ENCODE measurements around the gene ABTB2. TPM values are rescaled to one million over a fixed set of nuclear protein-coding genes. Genes with fewer than 3 reads are reported as not detected.

The ABTB2 gene
- total and polyA plus RNA-seq, 2 donors (not counting 1 experiment from before 2014, with no cell fraction given) = 1.0 to 5.8 TPM

DNA sequence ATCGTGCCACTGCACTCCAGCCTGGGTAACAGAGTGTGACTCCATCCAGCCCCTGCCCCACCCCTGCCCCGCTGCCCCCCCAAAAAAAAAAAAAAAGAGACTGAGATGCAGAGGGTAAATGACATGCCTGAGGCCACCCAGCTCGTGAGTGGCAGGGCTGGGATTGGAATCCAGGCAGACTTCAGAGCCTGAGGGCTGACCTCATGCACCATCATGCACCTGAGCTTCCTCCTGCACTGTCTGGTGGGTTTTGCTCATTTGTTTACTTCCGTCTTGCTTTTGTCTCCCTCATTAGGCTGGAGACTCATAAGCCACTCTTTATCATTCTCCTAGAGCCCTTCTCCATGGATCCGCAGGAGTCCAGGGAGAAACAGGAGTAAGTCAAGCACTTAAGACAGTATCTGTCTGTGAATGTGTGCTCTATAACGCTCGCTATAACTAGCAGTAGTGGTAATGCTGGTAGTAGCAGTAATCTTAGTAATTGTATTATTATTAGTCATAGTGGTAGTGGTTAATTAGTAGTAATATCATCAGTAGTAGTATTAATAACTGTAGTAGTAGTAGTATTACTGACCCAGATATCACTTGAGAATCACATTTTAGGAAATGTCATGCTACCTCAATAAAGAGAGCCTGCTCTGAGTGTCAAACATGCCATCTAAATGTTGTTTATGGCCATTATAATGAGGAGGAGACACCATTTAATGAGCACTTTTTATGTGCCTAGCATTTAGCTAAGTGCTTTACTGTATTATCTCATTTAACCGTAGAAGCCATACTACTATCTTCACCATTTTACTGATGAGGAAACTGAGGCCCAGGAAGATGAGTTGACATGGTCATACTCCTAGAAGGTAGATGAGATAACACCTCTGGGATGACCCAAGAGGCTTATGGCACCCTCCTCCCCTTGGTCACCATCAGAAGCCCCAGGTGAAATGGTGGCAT, 167.3 kb downstream of the ABTB2 start:
- Histone ChIP-seq H3K9me3 (ENCODE audit: control insufficient read depth, insufficient read depth, low read depth, low read length) (no peaks in the 10 kb centered on the region), H3K4me1 (ENCODE audit: control insufficient read depth, extremely low read depth, insufficient read depth, low read length) (peaks cover 22% of the 10 kb centered on the region), H3K27me3 (ENCODE audit: control insufficient read depth, insufficient read depth, low read length) (no peaks in the 10 kb centered on the region), H3K4me2 (ENCODE audit: extremely low read depth, insufficient read depth, low read length) (no peak overlapping the region), H3K79me2 (ENCODE audit: control insufficient read depth, insufficient read depth, low read length) (no peaks in the 10 kb centered on the region), H4K20me1 (ENCODE audit: control insufficient read depth, extremely low read depth, insufficient read depth, low read length) (no peaks in the 10 kb centered on the region), H3K9ac (ENCODE audit: insufficient read depth, low read length) (no peak overlapping the region), H3K36me3 (ENCODE audit: control insufficient read depth, insufficient read depth, low read length) (no peaks in the 10 kb centered on the region), H3K4me3 (replicated peaks in 1 of 4; ENCODE audit: control extremely low read depth in 1 of 4, insufficient read depth in 1 of 4, low read depth in 3 of 4, low read length in 4 of 4) (no peak overlapping the region), H3K27ac (ENCODE audit: insufficient read depth, low read length) (no peak overlapping the region), H2AFZ (ENCODE audit: low read length) (no peak overlapping the region)
- no peak for DNase-seq (ENCODE audit: low read depth in 2 of 2)
- no peak for TF ChIP-seq EZH2 (IDR thresholded peaks at IDR 0.05; ENCODE audit: low read length, missing control alignments)
- TF ChIP-seq, protein P1, sequence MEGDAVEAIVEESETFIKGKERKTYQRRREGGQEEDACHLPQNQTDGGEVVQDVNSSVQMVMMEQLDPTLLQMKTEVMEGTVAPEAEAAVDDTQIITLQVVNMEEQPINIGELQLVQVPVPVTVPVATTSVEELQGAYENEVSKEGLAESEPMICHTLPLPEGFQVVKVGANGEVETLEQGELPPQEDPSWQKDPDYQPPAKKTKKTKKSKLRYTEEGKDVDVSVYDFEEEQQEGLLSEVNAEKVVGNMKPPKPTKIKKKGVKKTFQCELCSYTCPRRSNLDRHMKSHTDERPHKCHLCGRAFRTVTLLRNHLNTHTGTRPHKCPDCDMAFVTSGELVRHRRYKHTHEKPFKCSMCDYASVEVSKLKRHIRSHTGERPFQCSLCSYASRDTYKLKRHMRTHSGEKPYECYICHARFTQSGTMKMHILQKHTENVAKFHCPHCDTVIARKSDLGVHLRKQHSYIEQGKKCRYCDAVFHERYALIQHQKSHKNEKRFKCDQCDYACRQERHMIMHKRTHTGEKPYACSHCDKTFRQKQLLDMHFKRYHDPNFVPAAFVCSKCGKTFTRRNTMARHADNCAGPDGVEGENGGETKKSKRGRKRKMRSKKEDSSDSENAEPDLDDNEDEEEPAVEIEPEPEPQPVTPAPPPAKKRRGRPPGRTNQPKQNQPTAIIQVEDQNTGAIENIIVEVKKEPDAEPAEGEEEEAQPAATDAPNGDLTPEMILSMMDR (conservative IDR thresholded peaks at IDR 0.05 in 1 of 2, IDR thresholded peaks at IDR 0.05 in 1 of 2; ENCODE audit: low read depth in 1 of 2, low read length in 2 of 2) = no peak

DNA sequence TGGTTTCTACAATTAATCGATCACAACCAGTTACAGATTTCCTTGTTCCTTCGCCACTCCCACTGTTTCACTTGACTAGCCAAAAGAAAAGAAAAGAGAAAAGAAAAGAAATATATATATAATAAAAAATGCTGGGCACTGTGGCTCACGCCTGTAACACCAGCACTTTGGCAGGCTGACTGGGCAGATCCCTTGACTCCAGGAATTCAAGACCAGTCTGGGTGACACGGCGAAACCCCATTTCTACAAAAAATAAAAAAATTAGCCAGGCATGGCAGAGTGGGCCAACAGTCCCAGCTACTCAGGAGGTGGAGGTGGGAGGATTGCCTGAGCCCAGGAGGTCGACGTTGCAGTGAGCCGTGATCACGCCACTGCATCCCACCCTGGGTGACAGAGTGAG, 168.6 kb downstream of the ABTB2 start:
- H3K27me3 ChIP-seq (ENCODE audit: control insufficient read depth, insufficient read depth, low read length) = no peaks in the 10 kb centered on the region
- H3K36me3 ChIP-seq (ENCODE audit: control insufficient read depth, insufficient read depth, low read length) = no peaks in the 10 kb centered on the region
- H3K9me3 ChIP-seq (ENCODE audit: control insufficient read depth, insufficient read depth, low read depth, low read length) = no peaks in the 10 kb centered on the region
- no peak overlapping the region for H3K4me3 ChIP-seq (replicated peaks in 1 of 4; ENCODE audit: control extremely low read depth in 1 of 4, insufficient read depth in 1 of 4, low read depth in 3 of 4, low read length in 4 of 4)
- no peak overlapping the region for H3K27ac ChIP-seq (ENCODE audit: insufficient read depth, low read length)
- H3K4me2 ChIP-seq (ENCODE audit: extremely low read depth, insufficient read depth, low read length) = no peak overlapping the region
- DNase-seq (ENCODE audit: low read depth in 2 of 2) = no peak
- H4K20me1 ChIP-seq (ENCODE audit: control insufficient read depth, extremely low read depth, insufficient read depth, low read length) = no peaks in the 10 kb centered on the region
- TF ChIP-seq, protein P1 (conservative IDR thresholded peaks at IDR 0.05 in 1 of 2, IDR thresholded peaks at IDR 0.05 in 1 of 2; ENCODE audit: low read depth in 1 of 2, low read length in 2 of 2) = no peak
- no peak for TF ChIP-seq EZH2 (IDR thresholded peaks at IDR 0.05; ENCODE audit: low read length, missing control alignments)
- peaks cover 22% of the 10 kb centered on the region for H3K4me1 ChIP-seq (ENCODE audit: control insufficient read depth, extremely low read depth, insufficient read depth, low read length)
- no peaks in the 10 kb centered on the region for H3K79me2 ChIP-seq (ENCODE audit: control insufficient read depth, insufficient read depth, low read length)
- no peak overlapping the region for H2AFZ ChIP-seq (ENCODE audit: low read length)
- no peak overlapping the region for H3K9ac ChIP-seq (ENCODE audit: insufficient read depth, low read length)

DNA sequence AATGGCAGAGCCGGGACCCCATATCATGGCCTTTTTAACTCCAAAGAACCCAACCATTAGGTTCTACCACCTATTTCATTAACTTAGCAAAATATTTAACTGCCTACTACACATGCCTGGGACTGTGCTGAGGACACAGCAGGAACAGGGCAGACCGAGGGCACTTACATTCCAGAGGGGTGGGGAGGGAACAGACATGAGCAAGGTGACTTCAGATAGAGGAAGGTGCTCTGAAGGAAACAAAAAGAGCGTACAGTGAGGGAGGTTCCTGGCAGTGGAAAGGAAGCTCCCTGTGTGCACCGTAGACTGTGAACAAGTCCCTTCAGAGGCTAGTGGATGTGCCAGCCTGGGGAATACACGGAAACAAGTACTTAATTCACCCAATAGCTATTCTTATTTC, 169.6 kb downstream of the ABTB2 start:
- H3K4me3 ChIP-seq (replicated peaks in 1 of 4; ENCODE audit: control extremely low read depth in 1 of 4, insufficient read depth in 1 of 4, low read depth in 3 of 4, low read length in 4 of 4) = no peak overlapping the region
- no peaks in the 10 kb centered on the region for H4K20me1 ChIP-seq (ENCODE audit: control insufficient read depth, extremely low read depth, insufficient read depth, low read length)
- no peak overlapping the region for H3K4me2 ChIP-seq (ENCODE audit: extremely low read depth, insufficient read depth, low read length)
- no peaks in the 10 kb centered on the region for H3K36me3 ChIP-seq (ENCODE audit: control insufficient read depth, insufficient read depth, low read length)
- H3K27ac ChIP-seq (ENCODE audit: insufficient read depth, low read length) = no peak overlapping the region
- H3K9ac ChIP-seq (ENCODE audit: insufficient read depth, low read length) = no peak overlapping the region
- no peaks in the 10 kb centered on the region for H3K27me3 ChIP-seq (ENCODE audit: control insufficient read depth, insufficient read depth, low read length)
- H3K9me3 ChIP-seq (ENCODE audit: control insufficient read depth, insufficient read depth, low read depth, low read length) = no peaks in the 10 kb centered on the region
- TF ChIP-seq, protein P1 (conservative IDR thresholded peaks at IDR 0.05 in 1 of 2, IDR thresholded peaks at IDR 0.05 in 1 of 2; ENCODE audit: low read depth in 1 of 2, low read length in 2 of 2) = no peak
- TF ChIP-seq EZH2 (IDR thresholded peaks at IDR 0.05; ENCODE audit: low read length, missing control alignments) = no peak
- H2AFZ ChIP-seq (ENCODE audit: low read length) = no peak overlapping the region
- peaks cover 13% of the 10 kb centered on the region for H3K4me1 ChIP-seq (ENCODE audit: control insufficient read depth, extremely low read depth, insufficient read depth, low read length)
- no peak for DNase-seq (ENCODE audit: low read depth in 2 of 2)
- no peaks in the 10 kb centered on the region for H3K79me2 ChIP-seq (ENCODE audit: control insufficient read depth, insufficient read depth, low read length)
